GM12878 (cell line): ENCODE data around the gene C21orf58.

Experiments
- ATF3 ChIP-seq: IDR thresholded peaks from 2 replicates; pipeline ENCODE4 v1.6.1; 2011; ENCODE audit warnings: low read depth, mild to moderate bottlenecking, low read length, moderate library complexity, borderline replicate concordance; ENCODE audit errors: extremely low read depth
- BRCA1 ChIP-seq: IDR thresholded peaks from 2 replicates; pipeline ENCODE4 v1.6.1; 2011; ENCODE audit warnings: low read depth, low read length, improper control_type of control experiment
- CTCF ChIP-seq, 3 experiments: IDR thresholded peaks in 2 of 3; conservative IDR thresholded peaks in 1 of 3; 2 replicates each; pipeline ENCODE4 v1.5.1; 2011; ENCODE audit warnings: low read depth in 3 of 3, low read length in 3 of 3, mild to moderate bottlenecking in 3 of 3, control low read depth in 2 of 3, moderate library complexity in 2 of 3, inconsistent platforms in 1 of 3, mixed read lengths in 1 of 3; ENCODE audit not compliant: control insufficient read depth in 2 of 3, insufficient read depth in 1 of 3; ENCODE audit errors: extremely low read depth in 1 of 3
- E4F1 ChIP-seq: fragments of 450-650 bp; IDR thresholded peaks from 2 replicates; pipeline ENCODE4 v1.6.1; 2018; ENCODE audit warnings: borderline replicate concordance, mild to moderate bottlenecking; ENCODE audit not compliant: partially characterized antibody
- EP300 ChIP-seq, 2 experiments: fragments of 150-350 bp in 1 of 2; IDR thresholded peaks; 2 replicates each; pipeline ENCODE4 v1.6.1; 2011 to 2012; ENCODE audit warnings: low read depth in 2 of 2, low read length in 2 of 2, borderline replicate concordance in 1 of 2, improper control_type of control experiment in 1 of 2, inconsistent platforms in 1 of 2; ENCODE audit not compliant: control insufficient read depth in 1 of 2
- EZH2 ChIP-seq: IDR thresholded peaks from 2 replicates; pipeline ENCODE4 v1.6.1; 2012; ENCODE audit warnings: low read depth, mild to moderate bottlenecking, control low read depth, inconsistent platforms, low read length, borderline replicate concordance; ENCODE audit not compliant: control insufficient read depth
- HDAC2 ChIP-seq: fragments of 200-600 bp; sonication (generic); IDR thresholded peaks from 2 replicates; pipeline ENCODE4 v1.6.1; 2017
- HDGF ChIP-seq: fragments of 450-650 bp; IDR thresholded peaks from 2 replicates; pipeline ENCODE4 v1.6.1; 2016; ENCODE audit warnings: antibody characterized with exemption
- MEF2A ChIP-seq: IDR thresholded peaks from 2 replicates; pipeline ENCODE4 v1.6.1; 2011; ENCODE audit warnings: low read depth, mild to moderate bottlenecking, low read length, moderate library complexity; ENCODE audit not compliant: insufficient read depth
- POLR2A ChIP-seq: IDR thresholded peaks from 2 replicates; pipeline ENCODE4 v1.6.1; 2011; ENCODE audit warnings: low read depth, mild to moderate bottlenecking, low read length
- POLR2AphosphoS5 ChIP-seq: IDR thresholded peaks from 2 replicates; pipeline ENCODE4 v1.6.1; 2011; ENCODE audit warnings: mild to moderate bottlenecking, low read length, inconsistent platforms
- RAD21 ChIP-seq: IDR thresholded peaks from 2 replicates; pipeline ENCODE4 v1.6.1; 2011; ENCODE audit warnings: mild to moderate bottlenecking, low read depth, low read length, moderate library complexity; ENCODE audit not compliant: insufficient read depth
- SIN3A ChIP-seq: IDR thresholded peaks from 2 replicates; pipeline ENCODE4 v1.6.1; 2012; ENCODE audit warnings: low read depth, low read length, improper control_type of control experiment
- ZNF274 ChIP-seq: IDR thresholded peaks from one replicate; pipeline ENCODE4 v1.8.0; 2011; ENCODE audit not compliant: insufficient read length, insufficient read depth

GRCh38 chr21:46347203-46347550 lies 23.5 kb upstream of the C21orf58 start:
- no peak for TF ChIP-seq EP300 (IDR thresholded peaks at IDR 0.05; ENCODE audit: borderline replicate concordance in 1 of 2, control insufficient read depth in 1 of 2, low read depth in 2 of 2, low read length in 2 of 2)
- no peak for TF ChIP-seq BRCA1
- TF ChIP-seq ATF3, result no peak
- TF ChIP-seq ZNF274, result no peak
- no peak for TF ChIP-seq POLR2A
- TF ChIP-seq RAD21, result no peak
- TF ChIP-seq CTCF (IDR thresholded peaks at IDR 0.05 in 2 of 3, conservative IDR thresholded peaks at IDR 0.05 in 1 of 3; ENCODE audit: control insufficient read depth in 2 of 3, extremely low read depth in 1 of 3, insufficient read depth in 1 of 3, low read depth in 3 of 3, low read length in 3 of 3), result no peak
- no peak for TF ChIP-seq MEF2A
- no peak for TF ChIP-seq POLR2AphosphoS5
- TF ChIP-seq HDGF, result no peak
- TF ChIP-seq E4F1, result no peak
- TF ChIP-seq SIN3A, result no peak
- no peak for TF ChIP-seq HDAC2
- TF ChIP-seq EZH2, result no peak
